ENCODE measurements around the gene C5AR2. TPM values are rescaled to one million over a fixed set of nuclear protein-coding genes. Genes with fewer than 3 reads are reported as not detected.

C5AR2 gene
- total RNA-seq, 1 donor from 2014 or later = 6.4 TPM

- ATAC-seq (peak; percentile 33 to 44), DNase-seq (peak; percentile 84)
- Histone ChIP-seq H3K9me3 (no peaks in the 10 kb centered on the region), H3K36me3 (no peaks in the 10 kb centered on the region), H3K4me1 (peaks cover 10% of the 10 kb centered on the region), H3K27ac (peak overlapping the region; percentile 67), H3K27me3 (ENCODE audit: low read depth) (peaks cover 7% of the 10 kb centered on the region), H3K4me3 (peak overlapping the region; percentile 46)
- intact Hi-C loops (cut with DNase I) = no loop called here
- TF ChIP-seq CTCF (IDR thresholded peaks at IDR 0.05) = no peak
These were observed 21.2 kb upstream of the C5AR2 start for GRCh38 chr19:47310819-47311218.

- Histone ChIP-seq H3K4me1 (peaks cover 10% of the 10 kb centered on the region), H3K4me3 (peak overlapping the region; percentile 46)
These were observed 19.5 kb upstream of the C5AR2 start for GRCh38 chr19:47312366-47313006.

GRCh38 chr19:47313754-47314295 lies 18.1 kb upstream of the C5AR2 start:
- intact Hi-C loops (cut with DNase I) = no loop called here
- Histone ChIP-seq H3K4me3 (no peak overlapping the region), H3K27ac (peak overlapping the region; percentile 27), H3K27me3 (ENCODE audit: low read depth) (peaks cover 7% of the 10 kb centered on the region), H3K9me3 (no peaks in the 10 kb centered on the region), H3K4me1 (peaks cover 10% of the 10 kb centered on the region), H3K36me3 (no peaks in the 10 kb centered on the region)
- ATAC-seq (peak; percentile 1 to 5), DNase-seq (no peak)
- TF ChIP-seq CTCF (IDR thresholded peaks at IDR 0.05) = no peak

More at GRCh38 chr19:47312366-47313006, 19.5 kb upstream of the C5AR2 start:
- no peak for ATAC-seq
- no peak for DNase-seq
- Histone ChIP-seq H3K27ac (no peak overlapping the region), H3K9me3 (no peaks in the 10 kb centered on the region), H3K36me3 (no peaks in the 10 kb centered on the region), H3K27me3 (ENCODE audit: low read depth) (peaks cover 7% of the 10 kb centered on the region)
- intact Hi-C loops (cut with DNase I) = no loop called here
- TF ChIP-seq CTCF (IDR thresholded peaks at IDR 0.05) = no peak

- intact Hi-C loops (cut with DNase I) = no loop called here
- TF ChIP-seq CTCF (IDR thresholded peaks at IDR 0.05) = no peak
- no peaks in the 10 kb centered on the region for H3K9me3 ChIP-seq
- peaks cover 10% of the 10 kb centered on the region for H3K4me1 ChIP-seq
- H3K36me3 ChIP-seq = peaks cover 7% of the 10 kb centered on the region
- H3K27ac ChIP-seq = peak overlapping the region; percentile 65
- ATAC-seq = peak; percentile 93 to 95
- no peak overlapping the region for H3K4me3 ChIP-seq
- peaks cover 14% of the 10 kb centered on the region for H3K27me3 ChIP-seq (ENCODE audit: low read depth)
- DNase-seq = peak; percentile 81
These were observed 16.7 kb upstream of the C5AR2 start for GRCh38 chr19:47315125-47315821.

GRCh38 chr19:47316513-47316912 lies 15.5 kb upstream of the C5AR2 start:
- H3K4me3 ChIP-seq = no peak overlapping the region
- H3K27ac ChIP-seq = no peak overlapping the region
- no peak for TF ChIP-seq CTCF (IDR thresholded peaks at IDR 0.05)
- peaks cover 8% of the 10 kb centered on the region for H3K36me3 ChIP-seq
- intact Hi-C loops (cut with DNase I) = no loop called here
- H3K27me3 ChIP-seq (ENCODE audit: low read depth) = peaks cover 15% of the 10 kb centered on the region
- peaks cover 10% of the 10 kb centered on the region for H3K4me1 ChIP-seq
- ATAC-seq = no peak
- no peaks in the 10 kb centered on the region for H3K9me3 ChIP-seq
- DNase-seq = no peak

Measured in lower lobe of right lung (tissue), 2 donors.